Activated B cell treated with CpG ODN at 0.5 μM for 24 hours (primary cell): ENCODE data around the gene MEPCE. TPM values are rescaled to one million over a fixed set of nuclear protein-coding genes. Genes with fewer than 3 reads are reported as not detected.

Experiments used
- ATAC-seq: fragments of 200-7000 bp; cut with Tn5 transposase; one replicate; pipeline ENCODE4 v1.10.0; 2021; ENCODE audit warnings: low read depth, mild to moderate bottlenecking, moderate library complexity
- CTCF ChIA-PET: fragments of 350-600 bp; sonication (Branson Sonifier 250); formaldehyde crosslinking; loops from one replicate; lab custom pipeline; 2021; ENCODE audit warnings: antibody characterized with exemption; lab: Charles Lee
- POLR2A ChIA-PET: fragments of 350-600 bp; sonication (Branson Sonifier 250); formaldehyde crosslinking; loops from one replicate; lab custom pipeline; 2021; ENCODE audit warnings: antibody characterized with exemption; lab: Charles Lee
- DNase-seq: peaks from one replicate; pipeline ENCODE4 v3.0.0; 2022
- H3K27ac Mint-ChIP-seq: one replicate; pipeline ENCODE4 v1.8.0; 2020; ENCODE audit warnings: mixed read lengths
- H3K27me3 Mint-ChIP-seq: one replicate; pipeline ENCODE4 v1.8.0; 2021; ENCODE audit warnings: mixed read lengths
- H3K36me3 Mint-ChIP-seq: one replicate; pipeline ENCODE4 v1.8.0; 2021; ENCODE audit warnings: low read depth, mixed read lengths
- H3K4me1 Mint-ChIP-seq: one replicate; pipeline ENCODE4 v1.8.0; 2021; ENCODE audit warnings: mixed read lengths
- H3K4me3 Mint-ChIP-seq: one replicate; pipeline ENCODE4 v1.8.0; 2020; ENCODE audit warnings: mild to moderate bottlenecking, mixed read lengths
- H3K9me3 Mint-ChIP-seq: one replicate; pipeline ENCODE4 v1.8.0; 2020; ENCODE audit warnings: mixed read lengths
- CTCF ChIP-seq: fragments of 200-600 bp; IDR thresholded peaks from one replicate; pipeline ENCODE4 v1.8.0; 2022; ENCODE audit warnings: antibody characterized with exemption, mild to moderate bottlenecking
- intact Hi-C: fragments of 100-400 bp; cut with micrococcal nuclease; formaldehyde crosslinking; loops from one replicate; pipeline ENCODE4 v1.15.1; 2024
- total RNA-seq: library from RNA; stranded (reverse); gene quantifications from 2 replicates; pipeline ENCODE4 v1.2.3, GENCODE V29; 2022

The MEPCE gene
- total RNA-seq, 1 donor from 2014 or later = 65.5 TPM

GRCh38 chr7:100384628-100385294 is 44.9 kb upstream of the MEPCE start:
- DNase-seq (no peak), ATAC-seq (no peak)
- peaks cover 11% of the 10 kb centered on the region for H3K4me1 Mint-ChIP-seq
- no peak overlapping the region for H3K4me3 Mint-ChIP-seq
- ChIA-PET POLR2A (interaction anchor here (0.7 kb wide), 1 partner anchor 16 kb away, joined by 3 read pairs; no protein-coding TSS in a partner anchor), CTCF (interaction anchor here (1.1 kb wide), 1 partner anchor 23 kb away, joined by 3 read pairs; no protein-coding TSS in a partner anchor)
- H3K9me3 Mint-ChIP-seq = no peaks in the 10 kb centered on the region
- H3K36me3 Mint-ChIP-seq = no peaks in the 10 kb centered on the region
- no peak overlapping the region for H3K27ac Mint-ChIP-seq
- intact Hi-C loops = no loop called here
- no peak for TF ChIP-seq CTCF
- no peaks in the 10 kb centered on the region for H3K27me3 Mint-ChIP-seq

GRCh38 chr7:100386940-100387339 is 42.7 kb upstream of the MEPCE start:
- no peaks in the 10 kb centered on the region for H3K27me3 Mint-ChIP-seq
- TF ChIP-seq CTCF = no peak
- intact Hi-C loops = no loop called here
- ATAC-seq = no peak
- DNase-seq = no peak
- CTCF ChIA-PET = interaction anchor here (0.7 to 1.4 kb wide), 2 partner anchors 21 to 128 kb away, joined by 3 read pairs; no protein-coding TSS in a partner anchor
- no peak overlapping the region for H3K4me3 Mint-ChIP-seq
- H3K9me3 Mint-ChIP-seq = no peaks in the 10 kb centered on the region
- no peak overlapping the region for H3K27ac Mint-ChIP-seq
- POLR2A ChIA-PET = no interaction called here
- no peaks in the 10 kb centered on the region for H3K36me3 Mint-ChIP-seq
- H3K4me1 Mint-ChIP-seq = peaks cover 6% of the 10 kb centered on the region

GRCh38 chr7:100387695-100388094 is 41.9 kb upstream of the MEPCE start:
- ChIA-PET CTCF (interaction anchor here (0.9 to 1.4 kb wide), 2 partner anchors 20 to 29 kb away, joined by 3 read pairs; no protein-coding TSS in a partner anchor), POLR2A (no interaction called here)
- H3K36me3 Mint-ChIP-seq = no peaks in the 10 kb centered on the region
- no peak overlapping the region for H3K27ac Mint-ChIP-seq
- intact Hi-C loops = no loop called here
- peaks cover 14% of the 10 kb centered on the region for H3K4me1 Mint-ChIP-seq
- no peaks in the 10 kb centered on the region for H3K9me3 Mint-ChIP-seq
- ATAC-seq (no peak), DNase-seq (no peak)
- no peak overlapping the region for H3K4me3 Mint-ChIP-seq
- no peak for TF ChIP-seq CTCF
- H3K27me3 Mint-ChIP-seq = no peaks in the 10 kb centered on the region

- no peak for DNase-seq
- Mint-ChIP-seq H3K36me3 (no peaks in the 10 kb centered on the region), H3K4me1 (peaks cover 27% of the 10 kb centered on the region), H3K9me3 (no peaks in the 10 kb centered on the region), H3K4me3 (no peak overlapping the region), H3K27me3 (no peaks in the 10 kb centered on the region), H3K27ac (no peak overlapping the region)
- no peak for ATAC-seq
- no peak for TF ChIP-seq CTCF
- ChIA-PET CTCF (interaction anchor here (1.8 kb wide), 1 partner anchor 17 kb away, joined by 5 read pairs; no protein-coding TSS in a partner anchor), POLR2A (interaction anchor here (0.7 to 1.5 kb wide), 3 partner anchors 21 to 38 kb away, joined by 3 to 18 read pairs (median 4); no protein-coding TSS in a partner anchor)
- intact Hi-C loops = no loop called here
Observed at GRCh38 chr7:100389437-100390088, 40.1 kb upstream of the MEPCE start.
